Stimulated activated naive CD8-positive, alpha-beta T cell treated with anti-CD3 and anti-CD28 coated beads, Interleukin-15, Interleukin-2, amounts not matched to agents 100 ng/mL and 50 ng/mL, for 24 hours (primary cell): ENCODE results near the gene SAG.

ENCODE experiments used
- H3K27ac Mint-ChIP-seq: one replicate; pipeline ENCODE4 v1.8.0; 2021; ENCODE audit warnings: mild to moderate bottlenecking, mixed read lengths
- H3K27me3 Mint-ChIP-seq: one replicate; pipeline ENCODE4 v1.8.0; 2021; ENCODE audit warnings: mixed read lengths
- H3K36me3 Mint-ChIP-seq: one replicate; pipeline ENCODE4 v1.8.0; 2021; ENCODE audit warnings: low read depth, mixed read lengths
- H3K4me1 Mint-ChIP-seq: one replicate; pipeline ENCODE4 v1.8.0; 2021; ENCODE audit warnings: low read depth, mixed read lengths
- H3K4me3 Mint-ChIP-seq: one replicate; pipeline ENCODE4 v1.8.0; 2021; ENCODE audit warnings: mild to moderate bottlenecking, mixed read lengths
- H3K9me3 Mint-ChIP-seq: one replicate; pipeline ENCODE4 v1.8.0; 2021; ENCODE audit warnings: mixed read lengths

The SAG gene

GRCh38 chr2:233381638-233381995 lies 74.0 kb downstream of the SAG start:
- peak overlapping the region; percentile 4 for H3K27ac Mint-ChIP-seq

GRCh38 chr2:233384015-233384414 lies 76.4 kb downstream of the SAG start:
- H3K27me3 Mint-ChIP-seq, result no peaks in the 10 kb centered on the region
- H3K9me3 Mint-ChIP-seq, result no peaks in the 10 kb centered on the region
- peaks cover 37% of the 10 kb centered on the region for H3K36me3 Mint-ChIP-seq
- peak overlapping the region; percentile 98 for H3K27ac Mint-ChIP-seq
- H3K4me1 Mint-ChIP-seq, result peaks cover 97% of the 10 kb centered on the region
- H3K4me3 Mint-ChIP-seq, result peak overlapping the region; percentile 78

More at GRCh38 chr2:233381638-233381995, 74.0 kb downstream of the SAG start:
- no peaks in the 10 kb centered on the region for H3K27me3 Mint-ChIP-seq
- peaks cover 87% of the 10 kb centered on the region for H3K4me1 Mint-ChIP-seq
- no peak overlapping the region for H3K4me3 Mint-ChIP-seq
- peaks cover 47% of the 10 kb centered on the region for H3K36me3 Mint-ChIP-seq
- H3K9me3 Mint-ChIP-seq, result no peaks in the 10 kb centered on the region

GRCh38 chr2:233384811-233385488 lies 77.3 kb downstream of the SAG start:
- Mint-ChIP-seq H3K9me3 (no peaks in the 10 kb centered on the region), H3K27ac (peak overlapping the region; percentile 98), H3K4me1 (peaks cover 96% of the 10 kb centered on the region), H3K27me3 (no peaks in the 10 kb centered on the region), H3K4me3 (peak overlapping the region; percentile 78), H3K36me3 (peaks cover 47% of the 10 kb centered on the region)

- Mint-ChIP-seq H3K36me3 (peaks cover 52% of the 10 kb centered on the region), H3K27ac (peak overlapping the region; percentile 98), H3K4me3 (peak overlapping the region; percentile 78), H3K27me3 (no peaks in the 10 kb centered on the region), H3K4me1 (peaks cover 93% of the 10 kb centered on the region), H3K9me3 (no peaks in the 10 kb centered on the region)
Measured at GRCh38 chr2:233385489-233386044, 78.0 kb downstream of the SAG start.

GRCh38 chr2:233386382-233387041 lies 78.9 kb downstream of the SAG start:
- Mint-ChIP-seq H3K27ac (peak overlapping the region; percentile 98), H3K36me3 (peaks cover 54% of the 10 kb centered on the region), H3K4me1 (peaks cover 84% of the 10 kb centered on the region), H3K9me3 (no peaks in the 10 kb centered on the region), H3K4me3 (peak overlapping the region; percentile 78), H3K27me3 (no peaks in the 10 kb centered on the region)

- H3K9me3 Mint-ChIP-seq, result no peaks in the 10 kb centered on the region
- peak overlapping the region; percentile 98 for H3K27ac Mint-ChIP-seq
- H3K36me3 Mint-ChIP-seq, result peaks cover 58% of the 10 kb centered on the region
- peak overlapping the region; percentile 78 for H3K4me3 Mint-ChIP-seq
- H3K27me3 Mint-ChIP-seq, result no peaks in the 10 kb centered on the region
- H3K4me1 Mint-ChIP-seq, result peaks cover 77% of the 10 kb centered on the region
Measured at GRCh38 chr2:233387225-233387624, 79.6 kb downstream of the SAG start.

- H3K36me3 Mint-ChIP-seq, result peaks cover 60% of the 10 kb centered on the region
Measured at GRCh38 chr2:233387667-233388528, 80.3 kb downstream of the SAG start.

GRCh38 chr2:233389601-233390125 lies 82.0 kb downstream of the SAG start:
- Mint-ChIP-seq H3K27ac (peak overlapping the region; percentile 40), H3K36me3 (peaks cover 62% of the 10 kb centered on the region)

More at GRCh38 chr2:233387667-233388528, 80.3 kb downstream of the SAG start:
- Mint-ChIP-seq H3K4me1 (peaks cover 70% of the 10 kb centered on the region), H3K4me3 (no peak overlapping the region), H3K27ac (peak overlapping the region; percentile 98), H3K27me3 (no peaks in the 10 kb centered on the region), H3K9me3 (no peaks in the 10 kb centered on the region)

GRCh38 chr2:233395687-233396086 lies 88.1 kb downstream of the SAG start:
- Mint-ChIP-seq H3K27ac (no peak overlapping the region), H3K36me3 (peaks cover 75% of the 10 kb centered on the region), H3K27me3 (no peaks in the 10 kb centered on the region), H3K4me1 (peaks cover 50% of the 10 kb centered on the region), H3K4me3 (no peak overlapping the region), H3K9me3 (no peaks in the 10 kb centered on the region)

More at GRCh38 chr2:233389601-233390125, 82.0 kb downstream of the SAG start:
- H3K9me3 Mint-ChIP-seq, result no peaks in the 10 kb centered on the region
- no peak overlapping the region for H3K4me3 Mint-ChIP-seq
- H3K4me1 Mint-ChIP-seq, result peaks cover 53% of the 10 kb centered on the region
- no peaks in the 10 kb centered on the region for H3K27me3 Mint-ChIP-seq
